H9 (cell line): ENCODE results near the gene MRTFB. TPM values are rescaled to one million over a fixed set of nuclear protein-coding genes. Genes with fewer than 3 reads are reported as not detected.

ENCODE experiments used
- DNase-seq: peaks from one replicate; pipeline ENCODE4 v3.0.0-alpha.2; 2017
- H2AFZ ChIP-seq: one replicate; pipeline ENCODE4 v1.6.1; 2013; ENCODE audit warnings: mild to moderate bottlenecking, low read length, control low read depth, moderate library complexity
- H2AK5ac ChIP-seq: 2 replicates; pipeline ENCODE4 v1.6.1; 2013; ENCODE audit warnings: low read length, control low read depth, mixed read lengths; ENCODE audit not compliant: insufficient read length
- H2BK120ac ChIP-seq: one replicate; pipeline ENCODE4 v1.6.1; 2013; ENCODE audit warnings: low read depth, mild to moderate bottlenecking, low read length, control low read depth, inconsistent platforms; ENCODE audit not compliant: poor library complexity, severe bottlenecking
- H2BK12ac ChIP-seq: 2 replicates; pipeline ENCODE4 v1.6.1; 2013; ENCODE audit warnings: low read length, control low read depth, mixed read lengths, low read depth; ENCODE audit not compliant: insufficient read length
- H2BK15ac ChIP-seq: 2 replicates; pipeline ENCODE4 v1.6.1; 2013; ENCODE audit warnings: low read depth, low read length, control low read depth
- H2BK20ac ChIP-seq: one replicate; pipeline ENCODE4 v1.6.1; 2013; ENCODE audit warnings: low read depth, mild to moderate bottlenecking, low read length, control low read depth, inconsistent platforms; ENCODE audit not compliant: poor library complexity, severe bottlenecking
- H2BK5ac ChIP-seq: 2 replicates; pipeline ENCODE4 v1.6.1; 2013; ENCODE audit warnings: low read length, control low read depth, mixed read lengths; ENCODE audit not compliant: insufficient read length
- H3K14ac ChIP-seq: 2 replicates; pipeline ENCODE4 v1.6.1; 2013; ENCODE audit warnings: low read length, control low read depth; ENCODE audit not compliant: insufficient read depth
- H3K18ac ChIP-seq: 2 replicates; pipeline ENCODE4 v1.6.1; 2013; ENCODE audit warnings: low read depth, mild to moderate bottlenecking, mixed read lengths, low read length, control low read depth; ENCODE audit not compliant: insufficient read length
- H3K23ac ChIP-seq: 2 replicates; pipeline ENCODE4 v1.6.1; 2013; ENCODE audit warnings: low read length, control low read depth, mixed read lengths, low read depth; ENCODE audit not compliant: insufficient read length
- H3K23me2 ChIP-seq: 2 replicates; pipeline ENCODE4 v1.6.1; 2013; ENCODE audit warnings: low read depth, mild to moderate bottlenecking, mixed read lengths, low read length, control low read depth; ENCODE audit not compliant: insufficient read length, poor library complexity, severe bottlenecking
- H3K27ac ChIP-seq: 2 replicates; pipeline ENCODE4 v1.5.1; 2013; ENCODE audit warnings: low read length, control low read depth, mixed read lengths, low read depth; ENCODE audit not compliant: insufficient read length
- H3K27me3 ChIP-seq: 2 replicates; pipeline ENCODE4 v1.6.1; 2013; ENCODE audit warnings: low read length, control low read depth, inconsistent platforms; ENCODE audit not compliant: insufficient read depth
- H3K4ac ChIP-seq: 2 replicates; pipeline ENCODE4 v1.6.1; 2013; ENCODE audit warnings: low read depth, mild to moderate bottlenecking, control low read depth, inconsistent platforms, low read length, moderate library complexity
- H3K4me1 ChIP-seq: 2 replicates; pipeline ENCODE4 v1.6.1; 2013; ENCODE audit warnings: low read length, control low read depth, inconsistent platforms; ENCODE audit not compliant: insufficient read depth
- H3K4me2 ChIP-seq: 2 replicates; pipeline ENCODE4 v1.6.1; 2013; ENCODE audit warnings: low read length, control low read depth, mixed read lengths; ENCODE audit not compliant: insufficient read length, insufficient read depth
- H3K56ac ChIP-seq: 2 replicates; pipeline ENCODE4 v1.6.1; 2013; ENCODE audit warnings: low read depth, mild to moderate bottlenecking, mixed read lengths, low read length, control low read depth; ENCODE audit not compliant: insufficient read length
- H3K79me1 ChIP-seq: 2 replicates; pipeline ENCODE4 v1.6.1; 2013; ENCODE audit warnings: low read depth, mild to moderate bottlenecking, moderate library complexity, low read length, control low read depth, inconsistent platforms; ENCODE audit not compliant: insufficient read depth, poor library complexity, severe bottlenecking
- H3K79me2 ChIP-seq: 2 replicates; pipeline ENCODE4 v1.6.1; 2013; ENCODE audit warnings: low read length, control low read depth, inconsistent platforms; ENCODE audit not compliant: insufficient read depth
- H3K9ac ChIP-seq: 2 replicates; pipeline ENCODE4 v1.6.1; 2013; ENCODE audit warnings: low read length, control low read depth, mixed read lengths; ENCODE audit not compliant: insufficient read length; ENCODE audit errors: extremely low read depth
- H3K9me3 ChIP-seq: one replicate; pipeline ENCODE4 v1.6.1; 2013; ENCODE audit warnings: low read depth, low read length, inconsistent platforms; ENCODE audit not compliant: control insufficient read depth
- H3T11ph ChIP-seq: one replicate; pipeline ENCODE4 v1.6.1; 2013; ENCODE audit warnings: mild to moderate bottlenecking, low read length, control low read depth, inconsistent platforms
- H4K20me1 ChIP-seq: one replicate; pipeline ENCODE4 v1.6.1; 2013; ENCODE audit not compliant: control insufficient read depth, insufficient read length, insufficient read depth
- H4K5ac ChIP-seq: 2 replicates; pipeline ENCODE4 v1.6.1; 2013; ENCODE audit warnings: low read depth, mild to moderate bottlenecking, mixed read lengths, low read length, control low read depth; ENCODE audit not compliant: insufficient read length
- H4K8ac ChIP-seq: replicated peaks from 2 replicates; pipeline ENCODE4 v1.6.1; 2013; ENCODE audit warnings: low read length, control low read depth, mixed read lengths, low read depth; ENCODE audit not compliant: insufficient read length
- H4K91ac ChIP-seq: 2 replicates; pipeline ENCODE4 v1.6.1; 2013; ENCODE audit warnings: low read depth, mild to moderate bottlenecking, moderate library complexity, mixed read lengths, low read length, control low read depth; ENCODE audit not compliant: insufficient read length
- H3K27ac Mint-ChIP-seq, 3 experiments: 2 replicates in 2 of 3; 3 replicates in 1 of 3; pipeline ENCODE4 v1.8.0; 2020 to 2021; ENCODE audit warnings: mixed read lengths in 3 of 3, mild to moderate bottlenecking in 1 of 3, moderate library complexity in 1 of 3
- H3K27me3 Mint-ChIP-seq: 2 replicates; pipeline ENCODE4 v1.8.0; 2021; ENCODE audit warnings: low read depth, mild to moderate bottlenecking, moderate library complexity, mixed read lengths
- H3K36me3 Mint-ChIP-seq, 3 experiments: 2 replicates in 2 of 3; 3 replicates in 1 of 3; pipeline ENCODE4 v1.8.0; 2020 to 2021; ENCODE audit warnings: low read depth in 3 of 3, mixed read lengths in 3 of 3; ENCODE audit not compliant: insufficient read depth in 1 of 3
- H3K4me1 Mint-ChIP-seq, 2 experiments: 2 replicates each; pipeline ENCODE4 v1.8.0; 2020; ENCODE audit warnings: mixed read lengths in 2 of 2
- H3K4me3 Mint-ChIP-seq, 2 experiments: 2 replicates in 1 of 2; 3 replicates in 1 of 2; pipeline ENCODE4 v1.8.0; 2020 to 2021; ENCODE audit warnings: mild to moderate bottlenecking in 2 of 2, mixed read lengths in 2 of 2, moderate library complexity in 1 of 2
- H3K9me3 Mint-ChIP-seq, 2 experiments: 2 replicates in 1 of 2; 3 replicates in 1 of 2; pipeline ENCODE4 v1.8.0; 2020; ENCODE audit warnings: mild to moderate bottlenecking in 2 of 2, mixed read lengths in 2 of 2, moderate library complexity in 1 of 2
- CTCF ChIP-seq: fragments of 200-600 bp; sonication (generic); conservative IDR thresholded peaks from 3 replicates; pipeline ENCODE4 v1.8.0; 2021; ENCODE audit warnings: antibody characterized with exemption, mild to moderate bottlenecking
- WGBS: extraction: QIAGEN DNeasy Blood & Tissue Kit; methylation state at CpG from one replicate; pipeline ENCODE4 v1.1.7; 2013; ENCODE audit warnings: missing lambda C conversion rate, low lambda C conversion rate, mixed read lengths; ENCODE audit not compliant: insufficient read length; ENCODE audit errors: extremely low coverage; 5-methylcytosine and 5-hydroxymethylcytosine counted together
- total RNA-seq: library from RNA; stranded (reverse); gene quantifications from 2 replicates; pipeline ENCODE4 v1.2.1, GENCODE V29; 2021

MRTFB gene
- total RNA-seq, 1 experiment from 2014 or later, result 29.9 TPM

DNA sequence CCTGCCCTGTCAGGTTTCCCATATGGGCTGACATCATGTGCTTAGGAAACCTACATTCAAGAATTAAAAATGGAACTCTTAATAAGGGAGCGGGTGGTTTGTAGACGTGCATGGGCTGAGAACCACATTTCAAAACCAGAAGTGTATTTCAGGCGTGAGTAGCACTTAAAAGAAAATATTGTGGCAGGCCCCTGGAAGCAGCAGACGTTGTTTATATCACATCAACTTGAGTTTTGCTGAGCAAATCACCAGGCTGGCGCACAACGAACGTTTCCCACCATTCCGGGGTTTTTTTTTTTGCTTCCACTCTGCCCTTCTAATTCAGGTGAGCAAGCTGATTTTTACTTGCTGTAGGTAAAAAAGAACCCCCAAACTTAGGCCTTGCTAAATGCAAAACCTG, 220.2 kb downstream of the MRTFB start:
- Histone ChIP-seq H3K27ac (no peak overlapping the region), H3K23me2 (peaks cover 6% of the 10 kb centered on the region), H4K91ac (no peak overlapping the region), H2AFZ (no peak overlapping the region), H3K79me1 (no peaks in the 10 kb centered on the region), H2BK12ac (no peak overlapping the region), H4K20me1 (no peaks in the 10 kb centered on the region), H3K14ac (no peak overlapping the region), H3K23ac (no peak overlapping the region), H3K4me1 (no peaks in the 10 kb centered on the region), H3K79me2 (no peaks in the 10 kb centered on the region), H4K5ac (no peak overlapping the region), H3K27me3 (no peaks in the 10 kb centered on the region), H3K4ac (no peak overlapping the region), H4K8ac (no peak overlapping the region), H2AK5ac (no peak overlapping the region), H3K9ac (no peak overlapping the region), H2BK5ac (no peak overlapping the region), H2BK120ac (no peak overlapping the region), H2BK20ac (no peak overlapping the region), H3K18ac (no peak overlapping the region), H3K9me3 (no peaks in the 10 kb centered on the region), H3K56ac (no peak overlapping the region), H3T11ph (no peak overlapping the region), H3K4me2 (no peak overlapping the region), H2BK15ac (no peak overlapping the region)
- WGBS, result no CpG with 5 or more reads among the region's 8 CpGs
- Mint-ChIP-seq H3K27ac (no peak overlapping the region), H3K27me3 (peaks cover 9% of the 10 kb centered on the region), H3K36me3 (peaks cover 0 to 5% (median 2%) of the 10 kb centered on the region in 3 experiments; a peak in 5 of 7 replicates), H3K4me3 (no peak overlapping the region), H3K9me3 (peaks cover 4 to 6% of the 10 kb centered on the region in 2 experiments), H3K4me1 (peaks cover 3 to 5% of the 10 kb centered on the region in 2 experiments)
- no peak for TF ChIP-seq CTCF
- DNase-seq, result no peak
